Measurements from ENCODE around the gene ITGAV.
A peak's percentile ranks its signal among the peaks of the same experiment; 100 is the strongest.

The ITGAV gene

GRCh38 chr2:186614373-186614772, 24.5 kb downstream of the ITGAV start:
- no peak for DNase-seq

GRCh38 chr2:186617148-186617547, 27.3 kb downstream of the ITGAV start:
- DNase-seq, result no peak

- DNase-seq, result no peak
These were observed 27.9 kb downstream of the ITGAV start for GRCh38 chr2:186617771-186618170.

GRCh38 chr2:186618696-186619095, 28.8 kb downstream of the ITGAV start:
- DNase-seq, result no peak

GRCh38 chr2:186623084-186623483, 33.2 kb downstream of the ITGAV start:
- DNase-seq, result no peak

- DNase-seq, result no peak
These were observed 34.4 kb downstream of the ITGAV start for GRCh38 chr2:186624276-186624675.

GRCh38 chr2:186629250-186629996, 39.6 kb downstream of the ITGAV start:
- DNase-seq, result no peak

GRCh38 chr2:186632417-186632816, 42.6 kb downstream of the ITGAV start:
- DNase-seq, result no peak

GRCh38 chr2:186634701-186635100, 44.8 kb downstream of the ITGAV start:
- DNase-seq, result no peak

GRCh38 chr2:186636800-186637496, 47.1 kb downstream of the ITGAV start:
- DNase-seq, result no peak

GRCh38 chr2:186637497-186637800, 47.6 kb downstream of the ITGAV start:
- no peak for DNase-seq

GRCh38 chr2:186639939-186640338, 50.1 kb downstream of the ITGAV start:
- DNase-seq, result no peak

GRCh38 chr2:186641132-186641806, 51.4 kb downstream of the ITGAV start:
- DNase-seq, result no peak

- peak; percentile 9 for DNase-seq
These were observed 52.0 kb downstream of the ITGAV start for GRCh38 chr2:186641807-186642321.

GRCh38 chr2:186644791-186645190, 54.9 kb downstream of the ITGAV start:
- no peak for DNase-seq

- no peak for DNase-seq
These were observed 56.1 kb downstream of the ITGAV start for GRCh38 chr2:186645999-186646398.

- DNase-seq, result no peak
These were observed 58.3 kb downstream of the ITGAV start for GRCh38 chr2:186648130-186648529.

- no peak for DNase-seq
These were observed 63.7 kb downstream of the ITGAV start for GRCh38 chr2:186653511-186653910.

- no peak for DNase-seq
These were observed 69.5 kb downstream of the ITGAV start for GRCh38 chr2:186659383-186659782.

GRCh38 chr2:186664385-186665043, 74.7 kb downstream of the ITGAV start:
- DNase-seq, result no peak

- no peak for DNase-seq
These were observed 79.3 kb downstream of the ITGAV start for GRCh38 chr2:186669146-186669545.

- no peak for DNase-seq
These were observed 81.0 kb downstream of the ITGAV start for GRCh38 chr2:186670831-186671230.

GRCh38 chr2:186675380-186675779, 85.5 kb downstream of the ITGAV start:
- DNase-seq, result no peak
